ENCODE measurements around the gene CIC.

Gene CIC

GRCh38 chr19:42233678-42234292, 35.3 kb upstream of the CIC start:
- TF ChIP-seq CTCF (conservative IDR thresholded peaks at IDR 0.05; ENCODE audit: low read depth, low read length) = no peak

GRCh38 chr19:42234364-42234763, 34.7 kb upstream of the CIC start:
- Histone ChIP-seq H3K4me2 (no peak overlapping the region), H3K9ac (no peak overlapping the region), H3K4me3 (IDR thresholded peaks at IDR 0.05; ENCODE audit: insufficient read depth, low read depth, low read length) (no peak overlapping the region), H3K4me1 (ENCODE audit: low read depth, poor library complexity, severe bottlenecking) (no peaks in the 10 kb centered on the region), H2AFZ (ENCODE audit: low read depth) (no peak overlapping the region), H3K27me3 (ENCODE audit: insufficient read depth, low read depth) (no peaks in the 10 kb centered on the region), H3K27ac (no peak overlapping the region), H3K79me2 (ENCODE audit: insufficient read depth, low read depth) (no peaks in the 10 kb centered on the region), H3K36me3 (ENCODE audit: insufficient read depth) (peaks cover 6% of the 10 kb centered on the region; the same call in 1 of the 2 replicates), H4K20me1 (ENCODE audit: insufficient read depth) (no peaks in the 10 kb centered on the region)
- no peak for TF ChIP-seq CTCF (conservative IDR thresholded peaks at IDR 0.05; ENCODE audit: low read depth, low read length)

More at GRCh38 chr19:42233678-42234292, 35.3 kb upstream of the CIC start:
- no peaks in the 10 kb centered on the region for H3K4me1 ChIP-seq (ENCODE audit: low read depth, poor library complexity, severe bottlenecking)
- H3K36me3 ChIP-seq (ENCODE audit: insufficient read depth) = peaks cover 6% of the 10 kb centered on the region; the same call in 1 of the 2 replicates
- no peak overlapping the region for H3K27ac ChIP-seq
- H3K4me2 ChIP-seq = no peak overlapping the region
- no peak overlapping the region for H3K4me3 ChIP-seq (IDR thresholded peaks at IDR 0.05; ENCODE audit: insufficient read depth, low read depth, low read length)
- H2AFZ ChIP-seq (ENCODE audit: low read depth) = no peak overlapping the region
- H3K79me2 ChIP-seq (ENCODE audit: insufficient read depth, low read depth) = no peaks in the 10 kb centered on the region
- no peaks in the 10 kb centered on the region for H3K27me3 ChIP-seq (ENCODE audit: insufficient read depth, low read depth)
- no peak overlapping the region for H3K9ac ChIP-seq
- no peaks in the 10 kb centered on the region for H4K20me1 ChIP-seq (ENCODE audit: insufficient read depth)

- H3K4me2 ChIP-seq = no peak overlapping the region
- H3K36me3 ChIP-seq (ENCODE audit: insufficient read depth) = peaks cover 6% of the 10 kb centered on the region; the same call in 1 of the 2 replicates
- no peak overlapping the region for H3K4me3 ChIP-seq (IDR thresholded peaks at IDR 0.05; ENCODE audit: insufficient read depth, low read depth, low read length)
- peaks cover 6% of the 10 kb centered on the region; the same call in 1 of the 2 replicates for H3K79me2 ChIP-seq (ENCODE audit: insufficient read depth, low read depth)
- no peaks in the 10 kb centered on the region for H3K27me3 ChIP-seq (ENCODE audit: insufficient read depth, low read depth)
- H2AFZ ChIP-seq (ENCODE audit: low read depth) = no peak overlapping the region
- peaks cover 6% of the 10 kb centered on the region for H3K4me1 ChIP-seq (ENCODE audit: low read depth, poor library complexity, severe bottlenecking)
- H3K27ac ChIP-seq = no peak overlapping the region
- TF ChIP-seq CTCF (conservative IDR thresholded peaks at IDR 0.05; ENCODE audit: low read depth, low read length) = no peak
- no peak overlapping the region for H3K9ac ChIP-seq
- H4K20me1 ChIP-seq (ENCODE audit: insufficient read depth) = no peaks in the 10 kb centered on the region
Measured at GRCh38 chr19:42235181-42235580, 33.9 kb upstream of the CIC start.

GRCh38 chr19:42239544-42240220, 29.4 kb upstream of the CIC start:
- no peaks in the 10 kb centered on the region for H3K36me3 ChIP-seq (ENCODE audit: insufficient read depth)
- no peak for TF ChIP-seq CTCF (conservative IDR thresholded peaks at IDR 0.05; ENCODE audit: low read depth, low read length)
- H3K27ac ChIP-seq = no peak overlapping the region
- no peak overlapping the region for H3K9ac ChIP-seq
- no peaks in the 10 kb centered on the region for H3K27me3 ChIP-seq (ENCODE audit: insufficient read depth, low read depth)
- H3K79me2 ChIP-seq (ENCODE audit: insufficient read depth, low read depth) = peaks cover 24% of the 10 kb centered on the region
- no peak overlapping the region for H3K4me2 ChIP-seq
- H4K20me1 ChIP-seq (ENCODE audit: insufficient read depth) = no peaks in the 10 kb centered on the region
- no peak overlapping the region for H3K4me3 ChIP-seq (IDR thresholded peaks at IDR 0.05; ENCODE audit: insufficient read depth, low read depth, low read length)
- H2AFZ ChIP-seq (ENCODE audit: low read depth) = no peak overlapping the region
- peaks cover 17% of the 10 kb centered on the region for H3K4me1 ChIP-seq (ENCODE audit: low read depth, poor library complexity, severe bottlenecking)
